ENCODE results near the gene CAPZA1.
A peak's percentile ranks its signal among the peaks of the same experiment; 100 is the strongest.
"Not testable (repeated sequence)": the region's sequence is repeated elsewhere in the genome, so short reads cannot be mapped to it uniquely, and the experiment has no call there.

The CAPZA1 gene

DNA sequence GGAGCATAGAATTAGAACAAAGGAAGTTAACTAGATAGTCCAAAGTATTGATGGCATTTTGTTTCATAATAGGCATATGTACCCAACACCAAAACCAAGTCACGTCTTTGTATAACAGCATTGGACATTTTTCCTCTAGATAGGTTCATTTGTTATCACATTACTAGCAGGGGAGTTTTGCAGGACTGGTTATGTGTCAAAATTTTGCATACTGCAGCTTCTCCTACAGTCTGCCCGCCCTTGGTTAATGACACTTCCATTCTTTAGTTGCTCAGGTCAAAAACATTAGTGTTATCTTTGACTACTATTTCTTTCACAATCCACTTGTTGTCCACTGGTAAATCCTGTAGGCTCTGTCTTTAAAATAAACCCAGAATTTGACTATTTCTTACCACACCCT lies 8.9 kb downstream of the CAPZA1 start:
- DNase-seq, result no peak

- no peak for DNase-seq
Measured at GRCh38 chr1:112629256-112629655, 9.6 kb downstream of the CAPZA1 start.

DNA sequence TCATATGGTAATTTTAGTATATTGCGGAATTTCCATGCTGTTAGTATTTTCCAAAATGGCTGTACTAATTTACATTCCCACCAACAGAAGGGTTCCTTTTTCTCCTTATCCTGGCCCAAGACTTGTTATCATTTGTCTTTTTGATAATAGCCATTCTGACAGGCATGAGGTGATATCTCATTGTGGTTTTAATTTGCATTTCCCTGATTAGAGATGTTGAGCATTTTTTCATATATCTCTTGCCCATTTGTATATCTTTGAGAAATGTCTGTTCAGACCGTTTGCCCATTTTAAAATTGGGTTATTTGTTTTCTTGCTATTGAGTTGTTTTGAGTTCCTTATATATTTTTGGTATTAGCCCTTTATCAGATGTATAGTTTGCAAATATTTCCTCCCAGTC lies 14.0 kb downstream of the CAPZA1 start:
- DNase-seq, result no peak

DNA sequence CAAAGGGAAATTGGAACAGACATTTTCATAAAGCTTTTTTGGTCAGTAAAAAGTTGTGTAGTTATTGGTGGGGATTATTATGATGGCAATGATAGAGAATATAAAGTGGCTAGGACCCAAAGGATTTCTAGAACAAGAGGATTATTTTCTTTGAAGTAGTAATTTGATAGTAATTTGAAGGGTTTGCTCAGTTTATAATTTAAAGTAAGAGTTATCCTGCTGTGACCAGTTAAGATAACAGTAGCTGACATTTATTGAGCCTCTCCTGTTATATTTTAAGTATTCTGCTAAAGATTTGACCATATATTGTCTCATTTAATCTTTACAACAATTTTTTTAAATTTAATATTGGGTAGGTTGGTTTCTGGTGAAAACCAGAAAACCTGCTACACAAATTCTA lies 14.7 kb downstream of the CAPZA1 start:
- DNase-seq, result no peak

DNA sequence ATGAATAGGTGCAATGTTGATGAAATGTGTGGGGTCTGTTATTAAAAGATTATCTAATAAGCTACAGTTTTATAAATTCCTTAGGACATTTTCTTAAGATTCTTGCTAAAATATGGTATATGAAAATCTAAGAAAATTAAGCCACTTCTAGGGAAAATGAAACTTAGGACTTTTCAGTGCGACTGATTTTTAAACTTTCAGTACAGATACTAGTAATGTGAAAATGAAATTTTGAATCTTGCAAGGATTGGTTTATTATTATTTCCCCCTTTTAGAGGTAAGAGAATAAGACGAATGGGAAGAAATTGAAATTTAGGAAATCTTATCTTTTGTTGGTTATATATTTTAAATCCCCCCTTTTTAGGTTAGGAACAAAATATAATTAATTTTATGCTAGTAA lies 16.4 kb downstream of the CAPZA1 start:
- DNase-seq, result no peak

- DNase-seq, result no peak
Measured at GRCh38 chr1:112636597-112637253, 17.1 kb downstream of the CAPZA1 start.

GRCh38 chr1:112637254-112638109 lies 17.9 kb downstream of the CAPZA1 start:
- no peak for DNase-seq

DNA sequence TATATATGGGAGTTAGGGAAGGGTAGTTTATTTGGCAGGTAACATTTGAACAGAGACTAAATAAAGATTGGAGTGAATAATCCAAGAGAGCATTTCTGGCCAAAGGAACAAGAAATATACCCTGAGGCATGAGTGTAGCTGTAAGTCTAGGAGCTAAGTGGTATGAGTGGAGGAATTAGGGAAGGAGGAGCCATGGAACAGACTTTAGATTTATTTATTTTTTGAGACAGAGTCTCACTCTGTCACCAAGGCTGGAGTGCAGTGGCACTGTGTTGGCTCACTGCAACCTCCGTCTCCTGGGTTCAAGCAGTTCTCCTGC lies 18.4 kb downstream of the CAPZA1 start:
- no peak for DNase-seq

DNA sequence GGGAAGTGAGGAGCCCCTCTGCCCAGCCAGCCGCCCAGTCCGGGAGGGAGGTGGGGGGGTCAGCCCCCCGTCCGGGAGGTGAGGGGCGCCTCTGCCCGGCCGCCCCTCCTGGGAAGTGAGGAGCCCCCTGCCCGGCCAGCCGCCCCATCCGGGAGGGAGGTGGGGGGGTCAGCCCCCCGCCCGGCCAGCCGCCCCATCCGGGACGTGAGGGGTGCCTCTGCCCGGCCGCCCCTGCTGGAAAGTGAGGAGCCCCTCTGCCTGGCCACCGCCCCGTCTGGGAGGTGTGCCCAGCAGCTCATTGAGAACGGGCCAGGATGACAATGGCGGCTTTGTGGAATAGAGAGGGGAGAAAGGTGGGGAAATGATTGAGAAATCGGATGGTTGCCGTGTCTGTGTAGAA lies 20.8 kb downstream of the CAPZA1 start:
- DNase-seq, result not testable (repeated sequence)

- DNase-seq, result no peak
Measured at GRCh38 chr1:112643080-112643479, 23.4 kb downstream of the CAPZA1 start.

GRCh38 chr1:112646225-112646624 lies 26.6 kb downstream of the CAPZA1 start:
- DNase-seq, result no peak

GRCh38 chr1:112651205-112651604 lies 31.6 kb downstream of the CAPZA1 start:
- DNase-seq, result no peak

DNA sequence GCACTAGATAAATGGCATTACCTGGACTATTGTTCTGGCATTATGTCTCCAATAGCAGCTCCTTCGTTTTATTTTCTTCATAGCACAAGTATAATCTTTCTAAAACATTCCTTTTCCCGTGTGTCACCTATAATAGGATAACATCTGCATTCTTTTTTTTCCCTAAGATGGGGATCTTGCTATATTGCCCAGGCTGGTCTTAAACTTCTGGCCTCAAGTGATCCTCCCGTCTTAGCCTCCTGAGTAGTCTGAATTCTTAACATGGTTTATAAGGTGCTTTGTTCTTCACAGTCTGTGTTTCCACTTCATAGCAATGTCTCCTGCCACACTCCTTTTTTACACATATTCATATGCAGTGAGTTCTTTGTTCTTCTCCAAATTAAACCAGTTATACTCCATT lies 46.2 kb downstream of the CAPZA1 start:
- no peak for DNase-seq

- DNase-seq, result no peak
Measured at GRCh38 chr1:112666946-112667345, 47.3 kb downstream of the CAPZA1 start.

GRCh38 chr1:112672009-112672408 lies 52.4 kb downstream of the CAPZA1 start:
- no peak for DNase-seq

DNA sequence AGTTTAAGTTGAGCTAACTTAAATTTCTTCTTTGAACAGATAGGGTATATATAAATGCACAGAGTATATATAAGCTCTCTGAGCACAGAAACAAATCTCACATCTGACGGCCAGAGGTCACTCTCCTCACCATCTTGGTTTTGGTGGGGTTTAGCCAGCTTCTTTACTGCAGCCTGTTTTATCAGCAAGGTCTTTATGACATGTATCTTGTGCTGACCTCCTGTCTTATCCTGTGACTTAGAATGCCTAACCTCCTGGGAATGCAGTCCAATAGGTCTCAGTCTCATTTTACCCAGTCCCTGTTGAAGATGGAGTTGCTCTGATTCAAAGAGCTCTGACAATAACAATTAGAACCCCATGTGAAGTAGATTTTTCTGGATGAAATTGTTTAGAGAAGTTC lies 53.2 kb downstream of the CAPZA1 start:
- no peak for DNase-seq

DNA sequence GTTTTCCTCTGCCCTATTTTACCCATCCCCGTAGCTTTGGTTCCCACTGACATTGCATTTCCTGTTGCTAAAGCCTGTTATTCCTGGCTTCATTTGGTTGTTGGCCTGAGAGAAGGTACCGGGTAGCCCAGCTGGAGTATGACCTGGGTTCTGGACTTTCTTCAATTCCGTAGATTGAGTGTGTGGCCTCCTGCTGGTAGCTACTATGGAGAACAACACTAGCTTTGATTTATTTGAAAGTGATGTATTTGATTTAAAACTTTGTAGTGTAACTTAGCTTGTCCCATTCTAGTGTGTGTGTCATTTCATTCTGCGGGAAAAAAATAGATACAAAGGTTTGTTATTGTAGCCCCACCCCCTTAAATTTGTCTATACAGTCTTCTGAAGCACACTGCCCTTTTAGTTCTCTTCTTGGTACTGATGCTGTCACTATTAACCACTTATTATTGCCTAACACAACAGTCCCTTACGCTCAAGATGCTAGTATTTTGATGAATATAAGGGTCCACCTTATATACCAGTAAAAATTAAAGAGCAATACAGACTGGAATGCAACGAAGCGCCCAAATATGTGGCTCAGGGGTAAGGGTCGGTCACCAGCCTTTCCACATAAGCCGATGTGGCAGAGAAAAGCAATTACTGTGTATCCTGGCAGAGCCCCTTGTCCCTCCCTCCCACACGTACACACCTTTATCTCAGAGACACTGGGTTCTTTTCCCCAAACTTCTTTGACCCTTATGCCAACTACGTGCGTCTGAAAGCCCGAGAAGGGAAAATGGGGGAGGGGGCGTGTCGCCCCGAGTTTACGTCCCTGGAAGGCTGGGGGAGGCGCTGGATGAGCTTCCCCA lies 54.2 kb downstream of the CAPZA1 start:
- DNase-seq, result peak in 1 of 2 experiments; percentile 31

DNA sequence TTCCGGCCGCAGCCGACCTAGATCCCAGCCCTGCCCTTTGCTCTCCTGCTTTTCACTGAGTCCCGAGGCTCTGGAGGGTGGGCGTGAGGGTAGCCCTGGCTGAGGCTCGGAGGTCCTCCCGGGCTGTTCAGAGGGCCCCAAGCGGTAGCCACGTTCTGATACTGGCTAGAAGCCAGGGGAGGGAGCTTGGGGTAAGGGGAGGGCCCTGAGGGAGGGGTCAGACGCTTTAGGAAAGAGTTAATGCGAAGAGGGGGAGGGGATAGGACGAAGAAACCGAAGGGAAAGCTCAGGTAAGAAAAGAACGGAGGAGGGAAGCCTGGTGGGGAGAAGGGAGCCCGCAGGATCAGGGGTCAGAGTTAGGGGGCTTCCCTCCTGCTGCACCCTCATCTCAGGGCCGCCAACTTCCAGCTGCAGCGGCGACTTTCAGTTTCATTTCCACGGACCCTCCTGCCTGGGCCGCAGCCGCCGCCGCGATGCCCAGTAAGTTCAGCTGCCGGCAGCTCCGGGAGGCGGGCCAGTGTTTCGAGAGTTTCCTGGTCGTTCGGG lies 54.9 kb downstream of the CAPZA1 start, which contains the start of gene MOV10:
MOV10 (plus strand) TSS at position 220 of the 546 bp plus-strand sequence; CDS start at position 474, 254 bp downstream.
- DNase-seq, result peak; percentile 14 to 46

GRCh38 chr1:112674986-112675727 lies 55.5 kb downstream of the CAPZA1 start:
- DNase-seq, result peak; percentile 44

DNA sequence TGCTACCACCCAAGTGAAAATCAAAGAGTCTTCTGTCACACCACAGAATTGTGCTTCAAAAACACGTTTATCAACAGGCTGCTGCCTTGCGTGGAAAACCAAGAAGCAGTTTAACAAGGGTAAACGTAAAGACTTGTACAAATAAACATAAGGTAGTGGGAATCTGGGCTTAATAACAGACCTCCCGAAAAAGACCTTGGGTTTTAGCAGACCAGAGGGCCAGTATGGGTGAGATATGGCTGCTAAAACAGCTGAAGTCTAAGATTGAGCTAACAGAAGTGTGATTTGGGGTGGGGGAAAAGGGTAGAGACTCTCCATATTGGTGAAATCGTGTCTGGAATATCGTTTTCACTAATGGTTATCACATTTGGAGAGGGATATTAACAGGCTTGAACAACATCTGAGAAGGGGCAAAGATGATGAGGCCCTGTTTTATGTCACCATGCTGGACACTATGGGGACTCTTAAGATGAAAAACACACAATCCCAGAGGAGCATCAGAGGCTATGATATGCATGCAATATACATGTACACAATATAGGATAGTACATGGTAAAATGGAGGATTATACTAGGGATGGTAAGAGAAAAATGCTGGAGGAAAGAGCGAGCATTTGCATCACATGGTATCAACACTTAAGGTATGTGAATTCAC lies 56.2 kb downstream of the CAPZA1 start:
- DNase-seq, result no peak

DNA sequence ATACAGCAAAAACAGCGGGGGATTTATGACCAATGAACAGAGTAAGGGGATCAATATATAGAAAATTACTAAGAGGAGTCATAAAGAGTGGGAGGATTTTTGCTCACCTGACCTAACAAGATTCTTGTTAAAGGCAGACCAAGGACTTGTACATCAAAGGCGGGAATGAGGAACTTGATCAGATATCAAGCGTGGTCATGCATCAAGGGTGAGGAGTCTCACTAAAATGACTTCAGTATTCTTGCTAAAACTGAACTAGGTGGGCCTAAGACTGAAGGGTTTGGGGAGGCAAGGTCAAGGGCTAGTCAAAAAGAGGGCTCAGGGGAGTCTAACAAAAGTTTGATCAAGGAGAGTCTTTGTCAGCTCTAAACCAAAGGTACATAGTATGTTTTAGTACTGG lies 56.9 kb downstream of the CAPZA1 start:
- DNase-seq, result no peak

- DNase-seq, result no peak
Measured at GRCh38 chr1:112677501-112677900, 57.9 kb downstream of the CAPZA1 start.

Data from SHP77 (cell line).